ENCODE measurements around the gene FBXO45. TPM values are rescaled to one million over a fixed set of nuclear protein-coding genes. Genes with fewer than 3 reads are reported as not detected.
A peak's percentile ranks its signal among the peaks of the same experiment; 100 is the strongest.

The FBXO45 gene
- total and polyA plus RNA-seq, 9 of the 15 experiments (the other 6 are each of a cell fraction or from before 2014, with no cell fraction given), result 15.2 to 52.8 (median 37.0) TPM

- no peak for ATAC-seq
- intact Hi-C loops (cut with micrococcal nuclease) (no loop called here), in situ Hi-C loops (cut with MboI) (no loop called here)
- peaks cover 25 to 32% of the 10 kb centered on the region in 2 experiments for H3K4me1 ChIP-seq (replicated peaks in 1 of 2; ENCODE audit: control insufficient read depth in 2 of 2, insufficient read depth in 2 of 2, low read length in 2 of 2)
- peaks cover 21% of the 10 kb centered on the region for H4K20me1 ChIP-seq (replicated peaks; ENCODE audit: control insufficient read depth, insufficient read depth, low read length)
- peaks cover 98% of the 10 kb centered on the region for H3K79me2 ChIP-seq (ENCODE audit: control insufficient read depth, insufficient read depth, low read length)
- FAIRE-seq, result peak; percentile 29
- TF ChIP-seq YY1 (IDR thresholded peaks at IDR 0.05; ENCODE audit: borderline replicate concordance in 1 of 3, control insufficient read depth in 1 of 3, extremely low read depth in 1 of 3, insufficient read depth in 3 of 3, insufficient read length in 1 of 3, insufficient replicate concordance in 2 of 3, low read depth in 1 of 3, low read length in 2 of 3), result peak in 1 of 3 experiments; percentile 63
- no peak for TF ChIP-seq PTRF (tag; IDR thresholded peaks at IDR 0.05)
- TF ChIP-seq EHMT2 (IDR thresholded peaks at IDR 0.05), result 0 out of 2 replicates have a peak, but pooled peaks have one; percentile 50
- no peak for TF ChIP-seq ESRRA (IDR thresholded peaks at IDR 0.05; ENCODE audit: borderline replicate concordance, low read depth)
- peak; percentile 38; the same call in 1 of the 2 replicates for TF ChIP-seq ZNF263 (CRISPR knock-in tag; IDR thresholded peaks at IDR 0.05; ENCODE audit: borderline replicate concordance)
- TF ChIP-seq POLR2AphosphoS5 (IDR thresholded peaks at IDR 0.05; ENCODE audit: control insufficient read depth, insufficient read depth, low read depth, low read length), result peak; percentile 23; the same call in 1 of the 2 replicates
- peak; percentile 13 for TF ChIP-seq CREBBP (IDR thresholded peaks at IDR 0.05; ENCODE audit: low read depth, low read length)
- H3K9ac ChIP-seq (ENCODE audit: insufficient read depth in 1 of 2, low read depth in 2 of 2, low read length in 2 of 2), result no peak overlapping the region; a peak in 1 of 4 replicates
- peaks cover 46% of the 10 kb centered on the region; the same call in 2 of the 3 replicates for H3K36me3 ChIP-seq (ENCODE audit: control insufficient read depth, insufficient read depth, low read length)
- peak overlapping the region; percentile 43; the same call in 1 of the 2 replicates for H3K4me2 ChIP-seq (ENCODE audit: insufficient read depth, low read length)
- H3K27ac ChIP-seq (ENCODE audit: extremely low read depth, low read depth, low read length), result no peak overlapping the region
- H3K9me3 ChIP-seq (replicated peaks; ENCODE audit: control insufficient read depth, insufficient read depth, low read depth, low read length), result no peaks in the 10 kb centered on the region
- no TSS peak for BruUV-seq (replicated peaks)
- H3K9me1 ChIP-seq (ENCODE audit: control insufficient read depth, insufficient read depth, low read length), result no peaks in the 10 kb centered on the region
- 0% methylated on average over 1 of the region's 1 CpG for WGBS (ENCODE audit: insufficient coverage, low coverage, missing lambda C conversion rate)
- CTCF ChIA-PET (ENCODE audit: low intra/inter-chr PET ratio), result no interaction called here
- POLR2A ChIA-PET, result interaction anchor here (1.3 kb wide), 1 partner anchor 14 kb away, joined by 4 read pairs; no protein-coding TSS in a partner anchor
- DNase-seq (ENCODE audit: extremely low read depth in 1 of 4, low spot score in 3 of 4), result peak in 2 of 4 experiments; percentile 11 to 27
- no peak overlapping the region for H2AFZ ChIP-seq (ENCODE audit: low read depth, low read length)
- H3K4me3 ChIP-seq, result no peak overlapping the region
- H3K27me3 ChIP-seq (ENCODE audit: control insufficient read depth in 2 of 2, insufficient read depth in 2 of 2, low read length in 2 of 2), result no peaks in the 10 kb centered on the region
Measured at GRCh38 chr3:196572389-196572788, 3.9 kb downstream of the FBXO45 start.
